SK-N-SH treated with all-trans-retinoic acid at 6 μM for 48 hours (cell line): ENCODE measurements around the gene PDE6A.

ENCODE experiments used
- ATAC-seq: fragments of 200-7000 bp; cut with Tn5 transposase; 3 replicates; pipeline ENCODE4 v1.9.1; 2020; ENCODE audit warnings: mild to moderate bottlenecking, moderate library complexity
- ARNTL ChIP-seq: fragments of 450-650 bp; formaldehyde crosslinking; IDR thresholded peaks from 2 replicates; pipeline ENCODE4 v1.5.0; 2020; ENCODE audit warnings: low read depth, mild to moderate bottlenecking, moderate library complexity, borderline replicate concordance
- BACH2 ChIP-seq: fragments of 250-450 bp; sonication (Bioruptor Pico); IDR thresholded peaks from 2 replicates; pipeline ENCODE4 v1.9.0; 2021; ENCODE audit warnings: mild to moderate bottlenecking, borderline replicate concordance
- CREB5 ChIP-seq: fragments of 250-450 bp; sonication (Bioruptor Pico); IDR thresholded peaks from 2 replicates; pipeline ENCODE4 v1.5.1; 2020; ENCODE audit warnings: low read depth, mild to moderate bottlenecking, moderate library complexity
- CSDC2 ChIP-seq: fragments of 250-450 bp; sonication (Bioruptor Pico); IDR thresholded peaks from 2 replicates; pipeline ENCODE4 v1.5.0; 2020; ENCODE audit warnings: mild to moderate bottlenecking, moderate library complexity
- GLIS3 ChIP-seq: fragments of 250-450 bp; sonication (Bioruptor Pico); IDR thresholded peaks from 2 replicates; pipeline ENCODE4 v1.5.0; 2020; ENCODE audit warnings: mild to moderate bottlenecking, moderate library complexity
- OSR1 ChIP-seq: fragments of 250-450 bp; sonication (Bioruptor Pico); IDR thresholded peaks from 2 replicates; pipeline ENCODE4 v1.8.0; 2022; ENCODE audit warnings: moderate library complexity, mild to moderate bottlenecking, inconsistent platforms
- PATZ1 ChIP-seq: fragments of 250-450 bp; sonication (Bioruptor Pico); IDR thresholded peaks from 2 replicates; pipeline ENCODE4 v1.8.0; 2020; ENCODE audit warnings: mild to moderate bottlenecking, moderate library complexity, borderline replicate concordance
- POU6F1 ChIP-seq: fragments of 250-450 bp; sonication (Bioruptor Pico); IDR thresholded peaks from 2 replicates; pipeline ENCODE4 v1.8.0; 2021; ENCODE audit warnings: low read depth, mild to moderate bottlenecking, moderate library complexity, borderline replicate concordance
- PPARA ChIP-seq: fragments of 250-450 bp; sonication (Bioruptor Pico); IDR thresholded peaks from 2 replicates; pipeline ENCODE4 v1.5.0; 2020; ENCODE audit warnings: mild to moderate bottlenecking, borderline replicate concordance
- RARB ChIP-seq: fragments of 250-450 bp; sonication (Bioruptor Pico); IDR thresholded peaks from 2 replicates; pipeline ENCODE4 v1.8.0; 2021; ENCODE audit warnings: mild to moderate bottlenecking, moderate library complexity
- SNAI2 ChIP-seq: fragments of 250-450 bp; sonication (Bioruptor Pico); IDR thresholded peaks from 2 replicates; pipeline ENCODE4 v1.5.0; 2020; ENCODE audit warnings: mild to moderate bottlenecking, moderate library complexity
- TCF4 ChIP-seq: fragments of 250-450 bp; sonication (Bioruptor Pico); IDR thresholded peaks from 2 replicates; pipeline ENCODE4 v1.8.0; 2021; ENCODE audit warnings: mild to moderate bottlenecking, moderate library complexity, borderline replicate concordance
- TOX ChIP-seq: fragments of 250-450 bp; sonication (Bioruptor Pico); IDR thresholded peaks from 2 replicates; pipeline ENCODE4 v1.8.0; 2021; ENCODE audit warnings: mild to moderate bottlenecking, moderate library complexity, borderline replicate concordance
- ZC3H10 ChIP-seq: fragments of 250-450 bp; sonication (Bioruptor Pico); IDR thresholded peaks from 2 replicates; pipeline ENCODE4 v1.5.1; 2021; ENCODE audit warnings: mild to moderate bottlenecking, moderate library complexity
- ZFP3 ChIP-seq: fragments of 250-450 bp; sonication (Bioruptor Pico); IDR thresholded peaks from 2 replicates; pipeline ENCODE4 v1.5.0; 2020; ENCODE audit warnings: mild to moderate bottlenecking, moderate library complexity
- ZFP30 ChIP-seq: fragments of 450-650 bp; formaldehyde crosslinking; IDR thresholded peaks from 2 replicates; pipeline ENCODE4 v1.5.0; 2022; ENCODE audit warnings: mild to moderate bottlenecking, moderate library complexity
- ZNF8 ChIP-seq: fragments of 450-650 bp; formaldehyde crosslinking; IDR thresholded peaks from 2 replicates; pipeline ENCODE4 v1.5.0; 2020; ENCODE audit warnings: mild to moderate bottlenecking, moderate library complexity
- TF ChIP-seq, protein P1 (sequence below): fragments of 250-450 bp; sonication (Bioruptor Pico); IDR thresholded peaks from 2 replicates; pipeline ENCODE4 v1.5.0; 2020; ENCODE audit warnings: mild to moderate bottlenecking, moderate library complexity
- TF ChIP-seq, protein P2 (sequence below): fragments of 250-450 bp; sonication (Bioruptor Pico); IDR thresholded peaks from 2 replicates; pipeline ENCODE4 v1.5.1; 2021; ENCODE audit warnings: mild to moderate bottlenecking, moderate library complexity

Gene PDE6A

DNA sequence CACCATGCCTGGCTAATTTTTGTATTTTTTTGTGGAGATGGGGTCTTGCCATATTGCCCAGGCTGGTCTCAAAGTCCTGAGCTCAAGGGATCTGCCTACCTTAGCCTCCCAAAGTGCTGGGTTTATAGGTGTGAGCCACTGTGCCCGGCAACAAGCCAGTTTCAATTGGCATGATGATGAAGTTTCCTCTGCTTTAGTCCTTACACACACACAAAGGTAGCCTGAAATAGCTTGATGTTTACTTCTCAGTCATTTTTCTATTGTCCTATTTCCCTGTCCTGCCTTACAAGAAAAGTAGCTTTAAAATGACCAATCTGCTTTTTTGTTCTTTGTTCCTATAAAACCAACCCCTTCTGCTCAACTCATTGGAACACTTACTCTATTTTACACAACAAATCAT lies 33.6 kb downstream of the PDE6A start:
- ATAC-seq, result no peak
- TF ChIP-seq, protein P1, sequence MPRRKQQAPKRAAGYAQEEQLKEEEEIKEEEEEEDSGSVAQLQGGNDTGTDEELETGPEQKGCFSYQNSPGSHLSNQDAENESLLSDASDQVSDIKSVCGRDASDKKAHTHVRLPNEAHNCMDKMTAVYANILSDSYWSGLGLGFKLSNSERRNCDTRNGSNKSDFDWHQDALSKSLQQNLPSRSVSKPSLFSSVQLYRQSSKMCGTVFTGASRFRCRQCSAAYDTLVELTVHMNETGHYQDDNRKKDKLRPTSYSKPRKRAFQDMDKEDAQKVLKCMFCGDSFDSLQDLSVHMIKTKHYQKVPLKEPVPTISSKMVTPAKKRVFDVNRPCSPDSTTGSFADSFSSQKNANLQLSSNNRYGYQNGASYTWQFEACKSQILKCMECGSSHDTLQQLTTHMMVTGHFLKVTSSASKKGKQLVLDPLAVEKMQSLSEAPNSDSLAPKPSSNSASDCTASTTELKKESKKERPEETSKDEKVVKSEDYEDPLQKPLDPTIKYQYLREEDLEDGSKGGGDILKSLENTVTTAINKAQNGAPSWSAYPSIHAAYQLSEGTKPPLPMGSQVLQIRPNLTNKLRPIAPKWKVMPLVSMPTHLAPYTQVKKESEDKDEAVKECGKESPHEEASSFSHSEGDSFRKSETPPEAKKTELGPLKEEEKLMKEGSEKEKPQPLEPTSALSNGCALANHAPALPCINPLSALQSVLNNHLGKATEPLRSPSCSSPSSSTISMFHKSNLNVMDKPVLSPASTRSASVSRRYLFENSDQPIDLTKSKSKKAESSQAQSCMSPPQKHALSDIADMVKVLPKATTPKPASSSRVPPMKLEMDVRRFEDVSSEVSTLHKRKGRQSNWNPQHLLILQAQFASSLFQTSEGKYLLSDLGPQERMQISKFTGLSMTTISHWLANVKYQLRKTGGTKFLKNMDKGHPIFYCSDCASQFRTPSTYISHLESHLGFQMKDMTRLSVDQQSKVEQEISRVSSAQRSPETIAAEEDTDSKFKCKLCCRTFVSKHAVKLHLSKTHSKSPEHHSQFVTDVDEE (CRISPR knock-in tag), result no peak
- TF ChIP-seq GLIS3 (CRISPR knock-in tag) (no peak), PPARA (CRISPR knock-in tag) (no peak), ZC3H10 (CRISPR knock-in tag) (no peak)

GRCh38 chr5:149907828-149908227 lies 36.8 kb downstream of the PDE6A start:
- TF ChIP-seq ZC3H10 (CRISPR knock-in tag) (no peak), POU6F1 (CRISPR knock-in tag) (no peak), SNAI2 (CRISPR knock-in tag) (no peak), RARB (CRISPR knock-in tag) (no peak), ZNF8 (CRISPR knock-in tag) (no peak), ARNTL (CRISPR knock-in tag) (no peak), PATZ1 (CRISPR knock-in tag) (no peak), OSR1 (CRISPR knock-in tag) (no peak), TOX (no peak), CREB5 (CRISPR knock-in tag) (no peak), BACH2 (no peak), CSDC2 (no peak), ZFP30 (CRISPR knock-in tag) (no peak), PPARA (CRISPR knock-in tag) (no peak), ZFP3 (CRISPR knock-in tag) (no peak)
- TF ChIP-seq, protein P2, sequence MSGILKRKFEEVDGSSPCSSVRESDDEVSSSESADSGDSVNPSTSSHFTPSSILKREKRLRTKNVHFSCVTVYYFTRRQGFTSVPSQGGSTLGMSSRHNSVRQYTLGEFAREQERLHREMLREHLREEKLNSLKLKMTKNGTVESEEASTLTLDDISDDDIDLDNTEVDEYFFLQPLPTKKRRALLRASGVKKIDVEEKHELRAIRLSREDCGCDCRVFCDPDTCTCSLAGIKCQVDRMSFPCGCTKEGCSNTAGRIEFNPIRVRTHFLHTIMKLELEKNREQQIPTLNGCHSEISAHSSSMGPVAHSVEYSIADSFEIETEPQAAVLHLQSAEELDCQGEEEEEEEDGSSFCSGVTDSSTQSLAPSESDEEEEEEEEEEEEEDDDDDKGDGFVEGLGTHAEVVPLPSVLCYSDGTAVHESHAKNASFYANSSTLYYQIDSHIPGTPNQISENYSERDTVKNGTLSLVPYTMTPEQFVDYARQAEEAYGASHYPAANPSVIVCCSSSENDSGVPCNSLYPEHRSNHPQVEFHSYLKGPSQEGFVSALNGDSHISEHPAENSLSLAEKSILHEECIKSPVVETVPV (CRISPR knock-in tag), result no peak
- TF ChIP-seq, protein P1 (CRISPR knock-in tag), result no peak
- TF ChIP-seq, all 23 proteins: peak for 0
- ATAC-seq, result no peak

DNA sequence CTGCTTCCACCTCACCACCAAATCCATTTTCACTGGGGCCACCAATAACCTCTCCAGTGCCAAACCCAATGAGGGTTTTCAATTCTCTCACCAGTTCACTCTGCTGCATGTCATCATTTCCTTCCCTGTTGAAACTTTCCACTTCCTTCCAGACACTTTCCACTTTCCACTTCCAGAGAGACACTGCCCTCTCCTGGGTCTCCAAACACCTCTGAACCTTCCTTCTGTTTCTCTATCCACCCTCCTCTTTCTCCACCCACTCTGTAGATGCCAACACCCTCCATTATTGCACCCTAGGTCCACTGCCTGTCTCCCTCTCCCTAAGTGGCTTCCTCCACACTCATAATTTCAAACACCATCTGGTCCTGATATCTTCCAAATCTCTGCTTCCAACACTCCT lies 39.6 kb downstream of the PDE6A start:
- ATAC-seq, result no peak
- TF ChIP-seq CREB5 (CRISPR knock-in tag) (no peak), TCF4 (CRISPR knock-in tag) (no peak), ARNTL (CRISPR knock-in tag) (no peak), CSDC2 (no peak), ZFP3 (CRISPR knock-in tag) (no peak), PATZ1 (CRISPR knock-in tag) (no peak), OSR1 (CRISPR knock-in tag) (no peak)
- TF ChIP-seq, protein P2 (CRISPR knock-in tag), result no peak
